UCSD-AML1 (cell line): ENCODE results near the gene USP14.
"Not testable (repeated sequence)": the region's sequence is repeated elsewhere in the genome, so short reads cannot be mapped to it uniquely, and the experiment has no call there.

Experiments
- DNase-seq: peaks from one replicate; lab custom pipeline; 2025; ENCODE audit not compliant: unreplicated experiment; lab: John Stamatoyannopoulos, UW

USP14 gene

GRCh38 chr18:158128-159036 is at the start of gene USP14:
Gene USP14 (plus strand): TSS chr18:158557. CDS start chr18:158699, 142 bp downstream.
- peak; percentile 97 for DNase-seq

DNA sequence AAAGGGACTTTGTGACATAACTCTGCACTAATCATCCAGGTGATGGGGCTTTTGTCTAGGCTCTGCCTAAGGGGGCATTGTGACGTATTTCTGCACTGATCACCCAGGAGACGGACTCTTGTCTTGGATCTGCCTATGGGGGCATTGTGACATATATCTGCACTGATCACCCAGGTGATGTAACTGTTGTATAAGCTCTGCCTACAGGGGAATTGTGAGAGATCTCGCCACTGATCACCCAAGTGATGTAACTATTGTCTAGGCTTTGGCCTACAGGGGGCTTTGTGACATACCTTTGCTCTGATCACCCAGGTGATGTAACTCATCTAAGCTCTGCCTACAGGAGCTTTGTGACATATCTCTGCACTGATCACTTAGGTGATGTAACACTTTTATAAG is 49.7 kb upstream of the USP14 start:
- DNase-seq = not testable (repeated sequence)

GRCh38 chr18:109130-109921 is 49.0 kb upstream of the USP14 start:
- not testable (repeated sequence) for DNase-seq

- DNase-seq = not testable (repeated sequence)
Observed at GRCh38 chr18:109922-110261, 48.5 kb upstream of the USP14 start.

- DNase-seq = not testable (repeated sequence)
Observed at GRCh38 chr18:110351-111201, 47.8 kb upstream of the USP14 start.

DNA sequence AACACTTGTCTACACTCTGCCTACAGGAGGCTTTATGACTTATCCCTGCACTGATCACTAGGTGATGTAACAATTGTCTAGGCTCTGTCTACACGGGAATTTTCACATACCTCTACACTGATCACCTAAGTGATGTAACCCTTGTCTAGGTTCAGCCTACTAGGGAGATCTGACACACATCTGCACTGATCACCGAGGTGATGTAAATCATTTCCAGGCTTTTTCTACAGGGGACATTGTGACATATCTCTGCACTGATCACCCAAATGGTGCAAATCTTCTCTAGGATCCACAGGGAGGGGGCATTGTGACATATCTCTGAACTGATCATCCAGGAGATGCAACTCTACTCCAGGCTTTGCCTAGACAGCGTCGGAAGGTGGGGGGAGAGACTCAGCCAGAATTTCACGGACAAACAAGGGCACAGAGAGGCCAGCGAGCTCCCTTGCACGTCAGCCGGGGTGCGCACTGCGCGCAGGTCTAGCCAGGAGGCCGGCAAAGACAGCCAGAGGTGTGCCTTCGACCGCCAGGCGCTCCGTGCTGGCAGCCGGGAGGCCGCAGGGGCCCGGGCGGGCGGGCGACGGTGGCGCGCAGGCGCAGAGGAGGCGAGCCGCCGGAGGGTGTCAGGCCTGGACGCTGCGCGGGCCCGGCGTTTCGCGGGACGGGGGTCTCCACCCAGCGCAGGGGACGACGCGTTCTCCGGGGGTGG is 46.9 kb upstream of the USP14 start:
- no peak for DNase-seq

DNA sequence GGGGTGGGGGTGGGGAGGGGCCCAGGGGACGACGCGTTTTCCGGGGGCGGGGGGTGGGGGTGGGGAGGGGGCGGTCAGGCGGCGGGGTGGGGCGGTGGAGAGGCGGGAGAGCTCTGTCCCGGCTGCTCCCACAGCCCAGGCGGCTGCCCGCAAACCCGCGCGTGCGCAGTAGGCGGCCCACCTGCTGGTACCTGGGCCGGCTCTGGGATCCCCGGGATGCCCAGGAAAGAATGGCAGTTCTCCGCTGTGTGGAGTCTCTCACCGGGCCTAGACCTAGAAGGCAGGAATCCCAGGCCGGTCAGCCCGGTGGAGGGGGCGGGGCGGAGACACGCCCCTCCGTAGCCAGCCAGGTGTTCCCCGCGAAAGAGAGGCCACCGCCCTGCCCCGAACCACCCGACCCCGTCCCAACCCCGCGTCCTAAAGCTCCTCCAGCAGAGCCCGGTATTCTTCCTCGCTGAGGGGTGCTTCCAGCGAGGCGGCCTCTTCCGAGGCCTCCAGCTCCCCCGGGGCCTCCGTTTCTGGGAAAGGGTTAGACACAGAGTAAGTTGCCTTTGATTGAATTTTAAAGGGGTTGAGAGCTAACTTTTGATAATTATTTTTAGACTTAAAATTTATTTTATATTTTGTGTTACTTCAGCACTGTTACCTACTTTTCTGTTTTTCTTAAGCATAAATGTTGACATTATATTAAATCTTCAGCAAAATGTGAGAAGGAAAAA is 46.2 kb upstream of the USP14 start:
- DNase-seq = not testable (repeated sequence)

DNA sequence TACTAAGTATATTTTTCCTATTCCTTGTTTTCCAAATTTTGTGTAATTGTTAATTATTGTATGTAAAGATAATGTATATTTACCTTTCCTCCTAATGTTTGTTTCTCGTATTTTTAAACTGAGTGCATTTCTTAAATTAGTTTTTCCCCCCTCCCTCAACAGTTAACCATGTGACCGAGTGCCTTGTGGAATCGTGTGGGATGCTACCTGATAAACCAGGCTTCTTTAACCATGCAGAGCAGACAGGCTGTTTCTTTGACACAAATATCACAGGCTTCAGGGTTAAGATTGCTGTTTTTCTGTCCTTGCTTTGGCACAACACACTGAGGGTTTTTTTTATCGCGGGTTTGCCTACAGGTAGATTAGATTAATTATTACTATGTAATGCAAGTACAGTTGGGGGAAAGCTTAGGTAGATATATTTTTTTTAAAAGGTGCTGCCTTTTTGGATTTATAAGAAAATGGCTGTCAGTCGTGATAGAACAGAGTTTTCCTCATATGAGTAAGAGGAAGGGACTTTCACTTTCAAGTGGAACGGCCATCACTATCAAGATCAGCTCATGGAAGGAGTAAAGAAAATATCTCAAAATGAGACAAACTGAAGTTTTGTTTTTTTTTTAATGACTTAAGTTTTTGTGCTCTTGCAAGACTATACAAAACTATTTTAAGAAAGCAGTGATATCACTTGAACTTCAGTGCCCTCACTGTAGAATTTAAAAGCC is 37.7 kb upstream of the USP14 start:
- DNase-seq = not testable (repeated sequence)

DNA sequence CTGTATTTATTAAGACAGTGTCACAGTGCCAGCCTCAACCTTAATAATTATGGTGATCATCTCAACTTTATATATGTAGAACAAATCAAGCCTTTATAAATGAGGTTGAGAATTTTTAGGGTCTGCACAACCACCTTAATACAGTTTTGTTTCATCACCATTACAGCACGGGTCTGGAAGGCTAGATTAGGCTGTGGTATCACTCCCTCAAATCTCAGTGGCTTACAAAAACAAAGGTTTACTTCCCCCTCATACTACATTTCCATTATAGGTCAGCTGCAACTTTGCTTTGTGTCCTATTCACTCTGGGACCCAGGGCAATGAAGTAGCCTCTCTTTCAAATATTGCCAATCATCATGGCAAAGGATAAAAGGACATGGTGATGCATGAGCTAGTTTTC is 23.3 kb upstream of the USP14 start:
- no peak for DNase-seq

DNA sequence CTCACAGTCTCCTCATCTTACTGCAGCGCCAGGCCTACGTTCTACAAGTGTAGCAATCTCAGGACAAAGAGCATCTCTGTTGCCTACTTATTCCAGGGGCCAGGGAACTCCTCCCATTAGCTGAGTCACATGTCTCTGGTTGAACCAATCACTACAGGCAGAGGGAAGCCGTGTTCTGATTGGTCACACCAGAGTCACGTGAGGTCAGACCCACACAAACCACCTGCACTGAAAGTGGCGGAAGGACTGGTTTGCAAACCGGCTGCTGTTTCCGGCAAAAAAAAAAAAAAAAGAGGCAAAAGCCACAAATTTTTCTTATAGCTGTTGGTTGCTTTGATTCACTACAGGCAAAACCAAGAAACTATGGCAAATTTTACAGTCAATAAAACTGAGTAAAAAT is 21.9 kb upstream of the USP14 start:
- no peak for DNase-seq

DNA sequence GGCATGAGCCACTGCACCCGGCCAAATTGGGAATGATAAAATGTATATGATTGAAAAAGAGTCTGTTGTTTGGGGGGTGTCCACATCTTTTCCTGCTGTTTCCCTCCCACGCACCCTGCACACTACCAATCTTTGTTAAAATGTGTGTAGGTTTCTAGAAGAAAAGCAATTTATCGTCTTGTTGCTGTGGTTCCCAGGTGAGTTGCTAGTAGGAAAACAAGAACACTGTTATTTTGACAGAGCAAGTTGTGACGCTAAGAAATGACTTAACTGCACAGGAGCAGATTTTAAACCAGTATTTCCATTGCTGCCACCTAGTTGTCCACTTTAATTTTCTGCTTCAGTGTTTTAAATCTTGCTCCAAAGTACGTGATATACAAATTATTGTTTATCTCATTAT is 21.0 kb upstream of the USP14 start:
- no peak for DNase-seq

- no peak for DNase-seq
Observed at GRCh38 chr18:140670-141266, 17.6 kb upstream of the USP14 start.

- DNase-seq = not testable (repeated sequence)
Observed at GRCh38 chr18:142624-143296, 15.6 kb upstream of the USP14 start.

- no peak for DNase-seq
Observed at GRCh38 chr18:148841-149240, 9.5 kb upstream of the USP14 start.

- DNase-seq = no peak
Observed at GRCh38 chr18:154151-154550, 4.2 kb upstream of the USP14 start.

DNA sequence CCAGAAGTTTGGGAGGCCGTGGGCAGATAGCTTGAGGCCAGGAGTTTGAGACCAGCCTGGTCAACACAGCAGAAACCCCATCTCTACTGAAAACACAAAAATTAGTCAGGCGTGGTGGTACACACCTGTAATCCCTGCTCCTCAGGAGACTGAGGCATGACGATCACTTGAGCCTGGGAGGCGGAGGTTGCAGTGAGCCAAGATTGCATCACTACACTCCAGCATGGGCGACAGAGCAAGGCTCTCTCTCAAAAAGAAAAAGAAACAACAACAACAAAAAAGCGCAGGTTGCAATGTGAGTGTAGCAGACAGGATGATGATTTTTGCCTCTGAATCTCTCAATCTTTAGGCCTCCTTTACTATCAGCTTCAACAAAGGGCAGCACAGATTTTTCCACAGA is 2.7 kb upstream of the USP14 start:
- DNase-seq = no peak

DNA sequence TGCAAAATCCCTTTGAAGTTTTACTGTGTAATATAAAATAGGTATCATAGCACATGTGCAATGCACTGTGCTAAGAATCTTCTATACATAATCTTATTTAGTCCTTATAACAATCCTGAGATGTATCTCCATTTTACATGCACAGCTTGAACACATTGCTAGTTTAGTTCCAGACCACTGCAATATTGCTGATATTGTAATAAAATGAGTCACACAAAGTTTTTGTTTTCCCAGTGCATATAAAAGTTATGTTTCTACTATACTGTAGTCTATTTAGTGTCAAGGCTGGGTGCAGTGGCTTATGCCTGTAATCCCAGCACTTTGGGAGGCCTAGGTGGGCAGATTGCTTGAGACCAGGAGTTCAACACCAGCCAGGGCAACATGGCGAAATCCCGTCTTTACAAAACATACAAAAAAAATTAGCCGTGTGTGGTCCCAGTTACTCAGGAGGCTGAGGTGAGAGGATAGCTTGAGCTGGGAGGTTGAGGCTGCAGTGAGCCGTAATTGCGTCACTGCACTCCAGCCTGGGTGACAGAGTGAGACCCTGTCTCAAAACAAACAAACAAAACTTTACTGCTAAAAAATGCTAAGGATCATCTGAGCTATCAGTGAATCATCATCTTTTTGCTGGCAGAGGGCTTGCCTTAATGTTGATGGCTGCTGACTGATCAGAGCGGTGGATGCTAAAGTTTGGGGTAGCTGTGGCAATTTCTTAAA is 1.7 kb upstream of the USP14 start:
- no peak for DNase-seq
